SHP77 treated with DMSO at 0.1 percent for 48 hours (cell line): ENCODE data around the gene CBLIF.
"Not testable (repeated sequence)": the region's sequence is repeated elsewhere in the genome, so short reads cannot be mapped to it uniquely, and the experiment has no call there.

ENCODE experiments used
- DNase-seq: peaks from one replicate; lab custom pipeline; 2025; lab: John Stamatoyannopoulos, UW

The CBLIF gene

GRCh38 chr11:59847626-59848025, 2.3 kb upstream of the CBLIF start:
- no peak for DNase-seq

- DNase-seq = no peak
Measured at GRCh38 chr11:59846556-59846955, 1.3 kb upstream of the CBLIF start.

GRCh38 chr11:59842316-59842715, 3.0 kb downstream of the CBLIF start:
- DNase-seq = no peak

- DNase-seq = no peak
Measured at GRCh38 chr11:59841514-59841913, 3.8 kb downstream of the CBLIF start.

- DNase-seq = no peak
Measured at GRCh38 chr11:59839615-59840014, 5.7 kb downstream of the CBLIF start.

- no peak for DNase-seq
Measured at GRCh38 chr11:59833602-59834001, 11.7 kb downstream of the CBLIF start.

GRCh38 chr11:59829358-59829757, 15.9 kb downstream of the CBLIF start:
- DNase-seq = no peak

- peak; percentile 22 for DNase-seq
Measured at GRCh38 chr11:59822989-59823566, 22.2 kb downstream of the CBLIF start.

- no peak for DNase-seq
Measured at GRCh38 chr11:59818572-59818971, 26.7 kb downstream of the CBLIF start.

- DNase-seq = not testable (repeated sequence)
Measured at GRCh38 chr11:59816434-59816833, 28.9 kb downstream of the CBLIF start.

GRCh38 chr11:59815754-59816153, 29.5 kb downstream of the CBLIF start:
- DNase-seq = no peak

- DNase-seq = no peak
Measured at GRCh38 chr11:59814021-59814420, 31.3 kb downstream of the CBLIF start.

GRCh38 chr11:59813364-59813763, 31.9 kb downstream of the CBLIF start:
- DNase-seq = no peak

GRCh38 chr11:59812220-59812619, 33.1 kb downstream of the CBLIF start:
- DNase-seq = no peak

GRCh38 chr11:59810911-59811259, 34.4 kb downstream of the CBLIF start:
- no peak for DNase-seq

- DNase-seq = peak; percentile 34
Measured at GRCh38 chr11:59810189-59810910, 34.9 kb downstream of the CBLIF start, which contains the start of gene MRPL16. MRPL16 (minus strand) TSS chr11:59810778; CDS start chr11:59810658, 120 bp downstream.

- DNase-seq = no peak
Measured at GRCh38 chr11:59807047-59807610, 38.2 kb downstream of the CBLIF start.

GRCh38 chr11:59804061-59804460, 41.2 kb downstream of the CBLIF start:
- no peak for DNase-seq

GRCh38 chr11:59802639-59803176, 42.6 kb downstream of the CBLIF start:
- DNase-seq = no peak

GRCh38 chr11:59801981-59802638, 43.2 kb downstream of the CBLIF start:
- no peak for DNase-seq

GRCh38 chr11:59801160-59801706, 44.1 kb downstream of the CBLIF start:
- DNase-seq = no peak

GRCh38 chr11:59800390-59801025, 44.8 kb downstream of the CBLIF start:
- no peak for DNase-seq
